GM12878 (cell line): Measurements from ENCODE around the gene GLOD5. TPM values are rescaled to one million over a fixed set of nuclear protein-coding genes. Genes with fewer than 3 reads are reported as not detected.

Source experiments
- BMI1 ChIP-seq: fragments of 450-650 bp; IDR thresholded peaks from 2 replicates; pipeline ENCODE4 v1.6.1; 2016; ENCODE audit warnings: mild to moderate bottlenecking, moderate library complexity, borderline replicate concordance
- FOXM1 ChIP-seq: IDR thresholded peaks from 2 replicates; pipeline ENCODE4 v1.6.1; 2012; ENCODE audit warnings: low read depth, mild to moderate bottlenecking, inconsistent platforms, low read length, moderate library complexity
- HDAC6 ChIP-seq: fragments of 200-600 bp; sonication (generic); IDR thresholded peaks from one replicate; pipeline ENCODE4 v1.8.0; 2017; ENCODE audit warnings: antibody characterized with exemption; ENCODE audit not compliant: unreplicated experiment
- IRF5 ChIP-seq: fragments of 450-650 bp; IDR thresholded peaks from 2 replicates; pipeline ENCODE4 v1.6.1; 2017; ENCODE audit warnings: borderline replicate concordance
- KAT2A ChIP-seq: conservative IDR thresholded peaks from 2 replicates; pipeline ENCODE4 v1.6.1; 2011; ENCODE audit warnings: low read depth, low read length; ENCODE audit not compliant: control insufficient read depth
- SRF ChIP-seq, 2 experiments: IDR thresholded peaks; 2 replicates each; pipeline ENCODE4 v1.6.1; 2011; ENCODE audit warnings: low read depth in 2 of 2, low read length in 2 of 2, mild to moderate bottlenecking in 1 of 2, moderate library complexity in 1 of 2
- ZZZ3 ChIP-seq: IDR thresholded peaks from 2 replicates; pipeline ENCODE4 v1.6.1; 2011; ENCODE audit warnings: low read depth; ENCODE audit not compliant: control insufficient read depth, insufficient read length
- polyA plus RNA-seq, 11 experiments: library from polyadenylated mRNA; depleted of rRNA in 4 of 11; unstranded in 6 of 11; stranded (reverse) in 5 of 11; fragments of >200 nt; fragmentation: Nextera tagmentation in 4 of 11; fragmentation: Illumina TruSeq in 1 of 11; extraction: Ambion mirVana in 4 of 11; extraction: Trizol in 1 of 11; gene quantifications; 1 replicate in 1 of 11; 2 replicates in 10 of 11; pipeline versions ENCODE4 v1.2.1 to v1.2.3, GENCODE V29; 2011 to 2016; ENCODE audit warnings: inconsistent platforms in 2 of 11, missing spikeins in 2 of 11, low read depth in 1 of 11
- total RNA-seq, 4 experiments: library from RNA; depleted of rRNA in 3 of 4; stranded (reverse); fragments of >200 nt in 3 of 4; fragmentation: Illumina TruSeq in 1 of 4; extraction: Trizol in 1 of 4; gene quantifications; 2 replicates each; pipeline versions ENCODE4 v1.2.1 to v1.2.3, GENCODE V29; 2013 to 2021
- TF ChIP-seq, protein P1 (sequence below): IDR thresholded peaks from 2 replicates; pipeline ENCODE4 v1.6.1; 2012; ENCODE audit warnings: low read depth, low read length, improper control_type of control experiment
- TF ChIP-seq, protein P2 (sequence below): fragments of 450-650 bp; IDR thresholded peaks from 2 replicates; pipeline ENCODE4 v1.6.1; 2016; ENCODE audit warnings: mild to moderate bottlenecking, moderate library complexity, borderline replicate concordance

GLOD5 gene
- total and polyA plus RNA-seq, 10 of the 15 experiments (the other 5 are each of a cell fraction or from before 2014, with no cell fraction given) = not detected

- TF ChIP-seq, protein P1, sequence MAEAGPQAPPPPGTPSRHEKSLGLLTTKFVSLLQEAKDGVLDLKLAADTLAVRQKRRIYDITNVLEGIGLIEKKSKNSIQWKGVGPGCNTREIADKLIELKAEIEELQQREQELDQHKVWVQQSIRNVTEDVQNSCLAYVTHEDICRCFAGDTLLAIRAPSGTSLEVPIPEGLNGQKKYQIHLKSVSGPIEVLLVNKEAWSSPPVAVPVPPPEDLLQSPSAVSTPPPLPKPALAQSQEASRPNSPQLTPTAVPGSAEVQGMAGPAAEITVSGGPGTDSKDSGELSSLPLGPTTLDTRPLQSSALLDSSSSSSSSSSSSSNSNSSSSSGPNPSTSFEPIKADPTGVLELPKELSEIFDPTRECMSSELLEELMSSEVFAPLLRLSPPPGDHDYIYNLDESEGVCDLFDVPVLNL = no peak
- TF ChIP-seq IRF5 = no peak
- TF ChIP-seq BMI1 = no peak
- no peak for TF ChIP-seq FOXM1
- no peak for TF ChIP-seq KAT2A
- no peak for TF ChIP-seq SRF (IDR thresholded peaks at IDR 0.05; ENCODE audit: low read depth in 2 of 2, low read length in 2 of 2)
- TF ChIP-seq, protein P2, sequence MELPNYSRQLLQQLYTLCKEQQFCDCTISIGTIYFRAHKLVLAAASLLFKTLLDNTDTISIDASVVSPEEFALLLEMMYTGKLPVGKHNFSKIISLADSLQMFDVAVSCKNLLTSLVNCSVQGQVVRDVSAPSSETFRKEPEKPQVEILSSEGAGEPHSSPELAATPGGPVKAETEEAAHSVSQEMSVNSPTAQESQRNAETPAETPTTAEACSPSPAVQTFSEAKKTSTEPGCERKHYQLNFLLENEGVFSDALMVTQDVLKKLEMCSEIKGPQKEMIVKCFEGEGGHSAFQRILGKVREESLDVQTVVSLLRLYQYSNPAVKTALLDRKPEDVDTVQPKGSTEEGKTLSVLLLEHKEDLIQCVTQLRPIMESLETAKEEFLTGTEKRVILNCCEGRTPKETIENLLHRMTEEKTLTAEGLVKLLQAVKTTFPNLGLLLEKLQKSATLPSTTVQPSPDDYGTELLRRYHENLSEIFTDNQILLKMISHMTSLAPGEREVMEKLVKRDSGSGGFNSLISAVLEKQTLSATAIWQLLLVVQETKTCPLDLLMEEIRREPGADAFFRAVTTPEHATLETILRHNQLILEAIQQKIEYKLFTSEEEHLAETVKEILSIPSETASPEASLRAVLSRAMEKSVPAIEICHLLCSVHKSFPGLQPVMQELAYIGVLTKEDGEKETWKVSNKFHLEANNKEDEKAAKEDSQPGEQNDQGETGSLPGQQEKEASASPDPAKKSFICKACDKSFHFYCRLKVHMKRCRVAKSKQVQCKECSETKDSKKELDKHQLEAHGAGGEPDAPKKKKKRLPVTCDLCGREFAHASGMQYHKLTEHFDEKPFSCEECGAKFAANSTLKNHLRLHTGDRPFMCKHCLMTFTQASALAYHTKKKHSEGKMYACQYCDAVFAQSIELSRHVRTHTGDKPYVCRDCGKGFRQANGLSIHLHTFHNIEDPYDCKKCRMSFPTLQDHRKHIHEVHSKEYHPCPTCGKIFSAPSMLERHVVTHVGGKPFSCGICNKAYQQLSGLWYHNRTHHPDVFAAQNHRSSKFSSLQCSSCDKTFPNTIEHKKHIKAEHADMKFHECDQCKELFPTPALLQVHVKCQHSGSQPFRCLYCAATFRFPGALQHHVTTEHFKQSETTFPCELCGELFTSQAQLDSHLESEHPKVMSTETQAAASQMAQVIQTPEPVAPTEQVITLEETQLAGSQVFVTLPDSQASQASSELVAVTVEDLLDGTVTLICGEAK = no peak
- TF ChIP-seq HDAC6 = no peak
- no peak for TF ChIP-seq ZZZ3
Measured at GRCh38 chrX:48776818-48777439, 15.4 kb downstream of the GLOD5 start (continued).
